ENCODE results near the gene RARG. TPM values are rescaled to one million over a fixed set of nuclear protein-coding genes. Genes with fewer than 3 reads are reported as not detected.
A peak's percentile ranks its signal among the peaks of the same experiment; 100 is the strongest.

The RARG gene
- total RNA-seq, 1 donor from 2014 or later = 7.9 TPM

DNA sequence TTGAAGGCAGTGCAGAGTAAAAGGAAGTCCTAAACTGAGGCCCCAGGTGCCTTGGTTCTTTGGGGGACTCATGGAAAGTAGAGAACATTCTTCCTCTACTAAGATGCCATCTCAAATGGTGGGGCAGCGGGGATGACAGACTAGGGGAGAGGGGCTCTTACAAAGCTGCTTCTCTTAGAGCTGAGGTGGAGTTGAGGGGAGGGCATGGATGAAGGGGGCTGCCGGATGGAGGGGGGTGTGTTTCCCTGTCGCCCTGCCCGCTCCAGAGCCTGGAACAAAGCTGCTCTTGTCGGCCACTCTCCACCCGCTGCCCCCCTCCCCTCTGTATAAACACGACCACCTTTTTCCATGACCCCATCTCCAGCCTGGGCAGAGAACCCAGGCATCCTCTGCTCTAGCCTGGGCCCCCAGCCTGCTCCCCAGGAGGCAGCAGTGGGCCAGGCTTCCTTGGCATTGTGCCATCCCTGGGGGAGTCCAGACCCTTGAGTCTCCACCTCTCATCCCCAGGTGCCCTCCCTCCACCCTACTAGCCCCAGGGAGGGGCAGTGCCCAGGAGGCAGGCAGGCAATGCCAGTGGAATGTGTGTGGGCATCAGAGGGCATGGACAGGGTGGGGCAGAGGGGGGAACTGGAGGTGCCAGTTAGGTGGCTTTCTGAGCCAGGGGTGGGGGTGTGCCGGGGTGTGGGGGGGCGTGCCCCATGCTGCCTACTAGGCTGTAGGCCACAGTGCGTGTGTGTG lies 1.7 kb downstream of the RARG start:
- Mint-ChIP-seq H3K27ac (ENCODE audit: unreplicated experiment) (peak overlapping the region; percentile 36), H3K4me3 (ENCODE audit: unreplicated experiment) (no peak overlapping the region), H3K27me3 (ENCODE audit: unreplicated experiment) (peaks cover 17% of the 10 kb centered on the region), H3K36me3 (ENCODE audit: low read depth, unreplicated experiment) (peaks cover 3% of the 10 kb centered on the region), H3K9me3 (ENCODE audit: unreplicated experiment) (no peaks in the 10 kb centered on the region), H3K4me1 (ENCODE audit: unreplicated experiment) (peaks cover 20% of the 10 kb centered on the region)
- TF ChIP-seq CTCF (IDR thresholded peaks at IDR 0.05; ENCODE audit: unreplicated experiment) = no peak
- DNase-seq (ENCODE audit: low spot score) = no peak

- peaks cover 19% of the 10 kb centered on the region for H3K27me3 Mint-ChIP-seq (ENCODE audit: unreplicated experiment)
- no peaks in the 10 kb centered on the region for H3K9me3 Mint-ChIP-seq (ENCODE audit: unreplicated experiment)
- H3K4me1 Mint-ChIP-seq (ENCODE audit: unreplicated experiment) = peaks cover 24% of the 10 kb centered on the region
- TF ChIP-seq CTCF (IDR thresholded peaks at IDR 0.05; ENCODE audit: unreplicated experiment) = no peak
- no peak overlapping the region for H3K27ac Mint-ChIP-seq (ENCODE audit: unreplicated experiment)
- DNase-seq (ENCODE audit: low spot score) = no peak
- peaks cover 3% of the 10 kb centered on the region for H3K36me3 Mint-ChIP-seq (ENCODE audit: low read depth, unreplicated experiment)
- no peak overlapping the region for H3K4me3 Mint-ChIP-seq (ENCODE audit: unreplicated experiment)
Observed at GRCh38 chr12:53229454-53229853, 2.6 kb downstream of the RARG start.

DNA sequence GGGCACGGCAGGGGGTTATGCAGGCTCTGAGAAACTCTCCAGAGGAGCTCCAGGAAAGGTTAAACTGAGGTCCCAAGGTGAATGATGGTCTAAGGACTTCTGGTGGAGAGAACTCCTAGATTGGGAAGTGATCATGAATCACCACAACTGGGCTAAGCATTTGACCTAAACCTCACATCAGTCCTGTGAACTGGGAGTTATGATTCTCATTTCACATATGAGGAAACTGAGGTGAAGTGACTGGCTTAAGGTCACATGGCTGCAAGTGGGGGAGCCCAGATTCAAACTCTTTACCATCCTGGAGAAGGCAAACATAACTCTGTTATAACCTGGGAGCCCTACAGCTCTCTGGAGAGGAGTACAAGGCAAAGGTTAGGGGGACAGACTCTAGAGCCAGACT lies 4.2 kb downstream of the RARG start:
- TF ChIP-seq CTCF (IDR thresholded peaks at IDR 0.05; ENCODE audit: unreplicated experiment) = no peak
- DNase-seq (ENCODE audit: low spot score) = no peak
- Mint-ChIP-seq H3K27ac (ENCODE audit: unreplicated experiment) (no peak overlapping the region), H3K9me3 (ENCODE audit: unreplicated experiment) (no peaks in the 10 kb centered on the region), H3K36me3 (ENCODE audit: low read depth, unreplicated experiment) (no peaks in the 10 kb centered on the region), H3K27me3 (ENCODE audit: unreplicated experiment) (peaks cover 15% of the 10 kb centered on the region), H3K4me3 (ENCODE audit: unreplicated experiment) (no peak overlapping the region), H3K4me1 (ENCODE audit: unreplicated experiment) (peaks cover 34% of the 10 kb centered on the region)

- H3K36me3 Mint-ChIP-seq (ENCODE audit: low read depth, unreplicated experiment) = no peaks in the 10 kb centered on the region
- no peak overlapping the region for H3K27ac Mint-ChIP-seq (ENCODE audit: unreplicated experiment)
- TF ChIP-seq CTCF (IDR thresholded peaks at IDR 0.05; ENCODE audit: unreplicated experiment) = no peak
- peak overlapping the region; percentile 67 for H3K4me3 Mint-ChIP-seq (ENCODE audit: unreplicated experiment)
- no peak for DNase-seq (ENCODE audit: low spot score)
- peaks cover 33% of the 10 kb centered on the region for H3K4me1 Mint-ChIP-seq (ENCODE audit: unreplicated experiment)
- H3K27me3 Mint-ChIP-seq (ENCODE audit: unreplicated experiment) = peaks cover 15% of the 10 kb centered on the region
- H3K9me3 Mint-ChIP-seq (ENCODE audit: unreplicated experiment) = no peaks in the 10 kb centered on the region
Observed at GRCh38 chr12:53227341-53227740, 4.7 kb downstream of the RARG start.

DNA sequence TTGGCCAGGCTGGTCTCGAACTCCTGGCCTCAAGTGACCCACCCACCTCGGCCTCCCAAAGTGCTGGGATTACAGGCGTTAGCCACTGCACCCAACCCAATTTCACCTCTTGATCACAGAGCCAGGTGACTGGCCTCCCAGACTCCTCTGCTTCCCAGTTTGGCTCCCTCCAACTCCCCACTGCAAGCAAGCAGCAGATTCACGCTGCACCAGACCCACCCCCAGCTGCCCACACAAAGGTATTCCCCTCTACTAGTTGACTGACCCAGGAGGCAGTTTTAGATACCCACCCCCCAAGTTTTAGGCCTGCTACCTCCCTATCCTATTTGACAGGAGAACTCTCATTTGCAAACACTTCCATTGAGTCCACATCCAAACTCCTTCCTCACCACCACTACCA lies 5.2 kb downstream of the RARG start:
- H3K36me3 Mint-ChIP-seq (ENCODE audit: low read depth, unreplicated experiment) = no peaks in the 10 kb centered on the region
- H3K9me3 Mint-ChIP-seq (ENCODE audit: unreplicated experiment) = no peaks in the 10 kb centered on the region
- no peak for TF ChIP-seq CTCF (IDR thresholded peaks at IDR 0.05; ENCODE audit: unreplicated experiment)
- DNase-seq (ENCODE audit: low spot score) = no peak
- peaks cover 37% of the 10 kb centered on the region for H3K4me1 Mint-ChIP-seq (ENCODE audit: unreplicated experiment)
- H3K27me3 Mint-ChIP-seq (ENCODE audit: unreplicated experiment) = peaks cover 17% of the 10 kb centered on the region
- no peak overlapping the region for H3K27ac Mint-ChIP-seq (ENCODE audit: unreplicated experiment)
- H3K4me3 Mint-ChIP-seq (ENCODE audit: unreplicated experiment) = peak overlapping the region; percentile 67

All from endothelial cell (in vitro differentiated cells).